ENCODE results near the gene AFF1. TPM values are rescaled to one million over a fixed set of nuclear protein-coding genes. Genes with fewer than 3 reads are reported as not detected.
A peak's percentile ranks its signal among the peaks of the same experiment; 100 is the strongest.

Gene AFF1
- total RNA-seq, 2 experiments from 2014 or later: 28.7 to 69.7 TPM

- H3K36me3 ChIP-seq (ENCODE audit: insufficient read depth, low read length): peaks cover 8% of the 10 kb centered on the region
- H2AFZ ChIP-seq (ENCODE audit: low read length): no peak overlapping the region
- peaks cover 84% of the 10 kb centered on the region for H3K4me1 ChIP-seq (ENCODE audit: insufficient read depth, low read length, poor library complexity, severe bottlenecking)
- intact Hi-C loops (cut with micrococcal nuclease; ENCODE audit: unreplicated experiment): no loop called here
- H3K27ac ChIP-seq (ENCODE audit: low read depth, low read length, poor library complexity, severe bottlenecking): no peak overlapping the region
- H4K20me1 ChIP-seq (ENCODE audit: insufficient read depth, low read length): no peaks in the 10 kb centered on the region
- no peaks in the 10 kb centered on the region for H3K9me2 ChIP-seq (ENCODE audit: insufficient read depth, low read length)
- POLR2A ChIA-PET: no interaction called here
- BruUV-seq (replicated peaks): no TSS peak
- TF ChIP-seq CTCF (conservative IDR thresholded peaks at IDR 0.05; ENCODE audit: low read length) (no peak), EZH2phosphoT487 (IDR thresholded peaks at IDR 0.05; ENCODE audit: borderline replicate concordance, low read depth, low read length) (no peak)
- peaks cover 88% of the 10 kb centered on the region for H3K79me2 ChIP-seq (ENCODE audit: insufficient read depth, low read depth, low read length)
- CTCF ChIA-PET (ENCODE audit: unreplicated experiment): no interaction called here
- no peaks in the 10 kb centered on the region for H3K9me3 ChIP-seq (ENCODE audit: low read length)
- H3K4me2 ChIP-seq (ENCODE audit: low read length): no peak overlapping the region
- no peak for DNase-seq (ENCODE audit: low spot score)
- no peak overlapping the region for H3K4me3 ChIP-seq (ENCODE audit: low read depth, low read length, poor library complexity, severe bottlenecking)
These were observed 41.1 kb downstream of the AFF1 start for GRCh38 chr4:86975927-86976326.

GRCh38 chr4:86976801-86977485 is 42.1 kb downstream of the AFF1 start:
- ChIA-PET CTCF (ENCODE audit: unreplicated experiment) (no interaction called here), POLR2A (interaction anchor here (1.3 to 1.4 kb wide), 2 partner anchors 21 to 28 kb away, joined by 3 read pairs; no protein-coding TSS in a partner anchor)
- Histone ChIP-seq H3K79me2 (ENCODE audit: insufficient read depth, low read depth, low read length) (peaks cover 87% of the 10 kb centered on the region), H2AFZ (ENCODE audit: low read length) (no peak overlapping the region), H3K9me2 (ENCODE audit: insufficient read depth, low read length) (no peaks in the 10 kb centered on the region), H3K4me3 (ENCODE audit: low read depth, low read length, poor library complexity, severe bottlenecking) (peak overlapping the region; percentile 28), H4K20me1 (ENCODE audit: insufficient read depth, low read length) (no peaks in the 10 kb centered on the region), H3K4me1 (ENCODE audit: insufficient read depth, low read length, poor library complexity, severe bottlenecking) (peaks cover 84% of the 10 kb centered on the region), H3K9me3 (ENCODE audit: low read length) (no peaks in the 10 kb centered on the region), H3K36me3 (ENCODE audit: insufficient read depth, low read length) (peaks cover 8% of the 10 kb centered on the region), H3K4me2 (ENCODE audit: low read length) (peak overlapping the region; percentile 61), H3K27ac (ENCODE audit: low read depth, low read length, poor library complexity, severe bottlenecking) (peak overlapping the region; percentile 1)
- DNase-seq (ENCODE audit: low spot score): no peak
- no peak for TF ChIP-seq EZH2phosphoT487 (IDR thresholded peaks at IDR 0.05; ENCODE audit: borderline replicate concordance, low read depth, low read length)
- TF ChIP-seq CTCF (conservative IDR thresholded peaks at IDR 0.05; ENCODE audit: low read length): no peak
- no TSS peak for BruUV-seq (replicated peaks)
- intact Hi-C loops (cut with micrococcal nuclease; ENCODE audit: unreplicated experiment): no loop called here

GRCh38 chr4:86977621-86978184 is 42.9 kb downstream of the AFF1 start:
- H3K4me1 ChIP-seq (ENCODE audit: insufficient read depth, low read length, poor library complexity, severe bottlenecking): peaks cover 85% of the 10 kb centered on the region
- CTCF ChIA-PET (ENCODE audit: unreplicated experiment): no interaction called here
- no peak for DNase-seq (ENCODE audit: low spot score)
- BruUV-seq (replicated peaks): no TSS peak
- peak overlapping the region; percentile 28 for H3K4me3 ChIP-seq (ENCODE audit: low read depth, low read length, poor library complexity, severe bottlenecking)
- H4K20me1 ChIP-seq (ENCODE audit: insufficient read depth, low read length): no peaks in the 10 kb centered on the region
- intact Hi-C loops (cut with micrococcal nuclease; ENCODE audit: unreplicated experiment): no loop called here
- H3K4me2 ChIP-seq (ENCODE audit: low read length): peak overlapping the region; percentile 61
- POLR2A ChIA-PET: interaction anchor here (1.1 to 6.1 kb wide), 9 partner anchors 9 to 42 kb away, joined by 3 to 49 read pairs (median 8); partner anchors contain the start of gene AFF1
- TF ChIP-seq CTCF (conservative IDR thresholded peaks at IDR 0.05; ENCODE audit: low read length) (no peak), EZH2phosphoT487 (IDR thresholded peaks at IDR 0.05; ENCODE audit: borderline replicate concordance, low read depth, low read length) (no peak)
- H3K27ac ChIP-seq (ENCODE audit: low read depth, low read length, poor library complexity, severe bottlenecking): peak overlapping the region; percentile 1
- H3K79me2 ChIP-seq (ENCODE audit: insufficient read depth, low read depth, low read length): peaks cover 89% of the 10 kb centered on the region
- H3K9me2 ChIP-seq (ENCODE audit: insufficient read depth, low read length): no peaks in the 10 kb centered on the region
- peaks cover 8% of the 10 kb centered on the region for H3K36me3 ChIP-seq (ENCODE audit: insufficient read depth, low read length)
- H2AFZ ChIP-seq (ENCODE audit: low read length): no peak overlapping the region
- H3K9me3 ChIP-seq (ENCODE audit: low read length): no peaks in the 10 kb centered on the region
